NCI-H2081 (cell line): ENCODE data around the gene TOMM40.
A peak's percentile ranks its signal among the peaks of the same experiment; 100 is the strongest.
"Not testable (repeated sequence)": the region's sequence is repeated elsewhere in the genome, so short reads cannot be mapped to it uniquely, and the experiment has no call there.

Experiments used
- DNase-seq, 2 experiments: peaks; one replicate each; lab custom pipeline; 2025; lab: John Stamatoyannopoulos, UW

Gene TOMM40

DNA sequence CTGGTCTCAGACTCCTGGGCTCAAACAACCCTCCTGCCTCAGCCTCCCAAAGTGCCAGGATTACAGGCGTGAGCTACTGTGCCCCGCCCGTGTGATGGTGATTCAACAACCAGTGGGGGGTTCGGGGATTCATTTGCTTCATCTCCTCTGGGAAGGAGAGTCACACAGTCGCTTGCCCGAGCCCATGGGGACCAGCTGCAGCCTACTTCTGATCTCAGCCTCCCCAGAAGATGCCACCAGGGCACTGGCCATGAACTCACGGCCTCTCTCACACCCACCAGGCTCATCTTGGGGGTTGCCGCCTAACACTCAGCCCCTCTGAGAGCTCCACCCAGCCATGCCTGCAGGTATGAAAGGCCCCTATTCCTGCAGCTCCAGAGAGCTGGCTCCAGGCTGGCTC, 6.8 kb downstream of the TOMM40 start:
- DNase-seq, result no peak

DNA sequence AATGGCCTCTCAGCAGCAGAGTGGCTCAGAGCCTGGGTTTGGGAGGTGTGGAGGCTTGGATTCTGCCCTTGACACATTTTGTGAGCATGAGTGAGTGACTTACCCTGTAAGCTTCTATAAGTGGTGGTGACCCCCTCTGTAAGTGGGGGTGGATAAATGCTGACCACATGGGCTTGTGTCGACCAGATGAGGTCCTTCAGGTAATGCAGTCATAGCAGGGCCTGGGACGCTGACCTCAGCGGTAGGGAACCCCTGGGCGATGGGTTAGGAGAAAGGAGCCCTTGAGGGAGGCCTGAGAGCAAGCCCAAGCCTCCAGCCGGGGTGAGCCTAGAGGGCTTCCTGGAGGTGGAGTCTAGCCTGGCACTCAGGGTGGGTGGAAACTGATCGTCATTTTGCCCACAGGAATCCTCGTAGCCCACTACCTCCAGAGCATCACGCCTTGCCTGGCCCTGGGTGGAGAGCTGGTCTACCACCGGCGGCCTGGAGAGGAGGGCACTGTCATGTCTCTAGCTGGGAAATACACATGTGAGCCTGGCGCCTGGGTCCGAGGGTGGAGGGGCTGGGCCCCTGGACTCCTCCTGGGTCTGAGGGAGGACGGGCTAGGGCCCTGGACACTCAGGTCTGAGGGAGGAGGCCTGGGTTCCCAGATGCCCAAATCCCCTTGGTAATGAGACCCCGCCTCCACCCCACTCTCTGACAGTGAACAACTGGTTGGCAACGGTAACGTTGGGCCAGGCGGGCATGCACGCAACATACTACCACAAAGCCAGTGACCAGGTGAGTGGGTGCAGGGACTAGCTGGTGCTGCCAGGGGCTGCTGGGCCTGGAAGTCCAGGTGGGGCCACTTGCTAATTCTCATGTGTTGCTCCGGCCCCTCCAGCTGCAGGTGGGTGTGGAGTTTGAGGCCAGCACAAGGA, 9.5 kb downstream of the TOMM40 start:
- DNase-seq, result no peak

DNA sequence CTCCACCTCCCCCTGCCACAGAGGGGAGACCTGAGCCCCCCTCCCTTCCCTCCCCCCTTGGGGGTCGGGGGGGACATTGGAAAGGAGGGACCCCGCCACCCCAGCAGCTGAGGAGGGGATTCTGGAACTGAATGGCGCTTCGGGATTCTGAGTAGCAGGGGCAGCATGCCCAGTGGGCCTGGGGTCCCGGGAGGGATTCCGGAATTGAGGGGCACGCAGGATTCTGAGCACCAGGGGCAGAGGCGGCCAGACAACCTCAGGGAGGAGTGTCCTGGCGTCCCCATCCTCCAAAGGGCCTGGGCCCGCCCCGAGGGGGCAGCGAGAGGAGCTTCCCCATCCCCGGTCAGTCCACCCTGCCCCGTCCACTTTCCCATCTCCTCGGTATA, 12.2 kb downstream of the TOMM40 start:
- DNase-seq, result no peak

- peak; percentile 29 to 39 for DNase-seq
Observed at GRCh38 chr19:44903602-44904425, 12.8 kb downstream of the TOMM40 start.

- no peak for DNase-seq
Observed at GRCh38 chr19:44904426-44904994, 13.5 kb downstream of the TOMM40 start.

DNA sequence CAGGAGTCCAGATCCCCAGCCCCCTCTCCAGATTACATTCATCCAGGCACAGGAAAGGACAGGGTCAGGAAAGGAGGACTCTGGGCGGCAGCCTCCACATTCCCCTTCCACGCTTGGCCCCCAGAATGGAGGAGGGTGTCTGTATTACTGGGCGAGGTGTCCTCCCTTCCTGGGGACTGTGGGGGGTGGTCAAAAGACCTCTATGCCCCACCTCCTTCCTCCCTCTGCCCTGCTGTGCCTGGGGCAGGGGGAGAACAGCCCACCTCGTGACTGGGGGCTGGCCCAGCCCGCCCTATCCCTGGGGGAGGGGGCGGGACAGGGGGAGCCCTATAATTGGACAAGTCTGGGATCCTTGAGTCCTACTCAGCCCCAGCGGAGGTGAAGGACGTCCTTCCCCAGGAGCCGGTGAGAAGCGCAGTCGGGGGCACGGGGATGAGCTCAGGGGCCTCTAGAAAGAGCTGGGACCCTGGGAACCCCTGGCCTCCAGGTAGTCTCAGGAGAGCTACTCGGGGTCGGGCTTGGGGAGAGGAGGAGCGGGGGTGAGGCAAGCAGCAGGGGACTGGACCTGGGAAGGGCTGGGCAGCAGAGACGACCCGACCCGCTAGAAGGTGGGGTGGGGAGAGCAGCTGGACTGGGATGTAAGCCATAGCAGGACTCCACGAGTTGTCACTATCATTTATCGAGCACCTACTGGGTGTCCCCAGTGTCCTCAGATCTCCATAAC, 14.5 kb downstream of the TOMM40 start, which contains the start of gene APOE:
Gene APOE (plus strand): TSS at position 360 of the 724 bp plus-strand sequence. CDS start 829 bp downstream, outside the sequence.
- DNase-seq, result no peak

DNA sequence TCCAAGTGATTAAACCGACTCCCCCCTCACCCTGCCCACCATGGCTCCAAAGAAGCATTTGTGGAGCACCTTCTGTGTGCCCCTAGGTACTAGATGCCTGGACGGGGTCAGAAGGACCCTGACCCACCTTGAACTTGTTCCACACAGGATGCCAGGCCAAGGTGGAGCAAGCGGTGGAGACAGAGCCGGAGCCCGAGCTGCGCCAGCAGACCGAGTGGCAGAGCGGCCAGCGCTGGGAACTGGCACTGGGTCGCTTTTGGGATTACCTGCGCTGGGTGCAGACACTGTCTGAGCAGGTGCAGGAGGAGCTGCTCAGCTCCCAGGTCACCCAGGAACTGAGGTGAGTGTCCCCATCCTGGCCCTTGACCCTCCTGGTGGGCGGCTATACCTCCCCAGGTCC, 16.6 kb downstream of the TOMM40 start:
- DNase-seq, result no peak

DNA sequence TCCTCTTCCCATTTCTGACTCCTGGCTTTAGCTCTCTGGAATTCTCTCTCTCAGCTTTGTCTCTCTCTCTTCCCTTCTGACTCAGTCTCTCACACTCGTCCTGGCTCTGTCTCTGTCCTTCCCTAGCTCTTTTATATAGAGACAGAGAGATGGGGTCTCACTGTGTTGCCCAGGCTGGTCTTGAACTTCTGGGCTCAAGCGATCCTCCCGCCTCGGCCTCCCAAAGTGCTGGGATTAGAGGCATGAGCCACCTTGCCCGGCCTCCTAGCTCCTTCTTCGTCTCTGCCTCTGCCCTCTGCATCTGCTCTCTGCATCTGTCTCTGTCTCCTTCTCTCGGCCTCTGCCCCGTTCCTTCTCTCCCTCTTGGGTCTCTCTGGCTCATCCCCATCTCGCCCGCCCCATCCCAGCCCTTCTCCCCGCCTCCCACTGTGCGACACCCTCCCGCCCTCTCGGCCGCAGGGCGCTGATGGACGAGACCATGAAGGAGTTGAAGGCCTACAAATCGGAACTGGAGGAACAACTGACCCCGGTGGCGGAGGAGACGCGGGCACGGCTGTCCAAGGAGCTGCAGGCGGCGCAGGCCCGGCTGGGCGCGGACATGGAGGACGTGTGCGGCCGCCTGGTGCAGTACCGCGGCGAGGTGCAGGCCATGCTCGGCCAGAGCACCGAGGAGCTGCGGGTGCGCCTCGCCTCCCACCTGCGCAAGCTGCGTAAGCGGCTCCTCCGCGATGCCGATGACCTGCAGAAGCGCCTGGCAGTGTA, 17.2 kb downstream of the TOMM40 start:
- no peak for DNase-seq

- DNase-seq, result no peak
Observed at GRCh38 chr19:44908836-44909261, 17.8 kb downstream of the TOMM40 start.

GRCh38 chr19:44909775-44910174, 18.7 kb downstream of the TOMM40 start:
- DNase-seq, result no peak

DNA sequence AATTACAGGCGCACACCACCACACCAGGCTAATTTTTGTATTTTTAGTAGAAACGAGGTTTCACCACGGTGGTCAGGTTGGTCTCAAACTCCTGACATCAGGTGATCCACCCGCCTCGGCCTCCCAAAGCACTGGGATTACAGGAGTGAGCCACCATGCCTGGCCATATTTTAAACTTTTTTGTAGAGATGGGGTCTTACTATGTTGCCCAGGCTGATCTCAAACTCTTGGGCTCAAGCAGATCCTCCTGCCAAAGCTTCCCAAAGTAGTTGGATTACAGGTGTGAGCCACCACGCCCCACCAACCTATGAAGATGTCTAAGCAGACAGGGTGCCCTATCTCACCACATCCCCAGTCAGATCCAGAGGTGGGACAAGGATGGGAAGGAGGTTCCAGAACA, 20.8 kb downstream of the TOMM40 start:
- not testable (repeated sequence) for DNase-seq

DNA sequence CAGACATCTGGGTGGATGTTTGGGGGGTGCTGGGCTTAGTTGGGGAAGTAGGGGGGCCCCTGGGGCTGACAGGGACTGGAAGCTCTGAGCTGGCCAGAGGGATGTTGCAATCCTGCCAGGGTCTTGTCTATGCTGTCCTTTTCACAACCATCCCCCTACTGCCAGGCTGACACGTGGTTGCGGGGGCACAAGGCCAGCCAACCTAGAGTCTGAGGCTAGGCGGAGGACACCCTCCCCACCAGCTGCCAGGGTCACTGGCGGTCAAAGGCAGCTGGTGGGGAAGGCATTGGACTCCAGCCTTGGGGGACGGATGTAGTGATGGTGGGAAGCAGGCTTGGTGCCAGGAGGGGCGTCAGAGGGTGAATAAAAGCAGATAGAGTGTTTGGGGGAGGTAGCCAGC, 21.8 kb downstream of the TOMM40 start:
- no peak for DNase-seq

- not testable (repeated sequence) for DNase-seq
Observed at GRCh38 chr19:44913512-44914432, 22.7 kb downstream of the TOMM40 start.

DNA sequence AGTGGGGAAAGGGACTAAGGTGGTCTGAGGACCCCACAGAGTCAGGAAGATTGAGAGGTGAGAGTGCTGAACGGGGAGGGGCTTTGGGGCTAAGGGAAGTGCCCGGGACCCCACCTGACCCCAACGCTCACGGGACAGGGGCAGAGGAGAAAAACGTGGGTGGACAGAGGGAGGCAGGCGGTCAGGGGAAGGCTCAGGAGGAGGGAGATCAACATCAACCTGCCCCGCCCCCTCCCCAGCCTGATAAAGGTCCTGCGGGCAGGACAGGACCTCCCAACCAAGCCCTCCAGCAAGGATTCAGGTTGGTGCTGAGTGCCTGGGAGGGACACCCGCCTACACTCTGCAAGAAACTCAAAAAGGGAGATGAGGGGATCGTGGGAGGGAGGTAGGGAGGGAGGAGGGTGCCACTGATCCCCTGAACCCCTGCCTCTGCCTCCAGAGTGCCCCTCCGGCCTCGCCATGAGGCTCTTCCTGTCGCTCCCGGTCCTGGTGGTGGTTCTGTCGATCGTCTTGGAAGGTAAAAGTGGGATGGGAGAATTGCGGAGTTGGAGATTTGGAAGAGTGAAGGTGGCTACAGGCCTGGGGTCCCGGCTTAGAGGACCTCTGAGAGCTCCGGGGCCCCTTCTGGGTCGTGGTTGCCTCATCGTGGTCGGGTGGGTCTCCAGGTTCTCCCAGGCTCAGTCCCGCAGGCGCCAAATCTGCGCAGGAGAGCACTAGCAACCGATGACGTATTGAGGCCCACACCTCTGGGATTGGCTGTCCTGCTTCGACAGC, 23.6 kb downstream of the TOMM40 start, which contains the start of gene APOC1:
Gene APOC1 (plus strand): TSS at position 176 of the 774 bp plus-strand sequence. CDS start 284 bp downstream, at position 460.
- peak; percentile 80 to 88 for DNase-seq

DNA sequence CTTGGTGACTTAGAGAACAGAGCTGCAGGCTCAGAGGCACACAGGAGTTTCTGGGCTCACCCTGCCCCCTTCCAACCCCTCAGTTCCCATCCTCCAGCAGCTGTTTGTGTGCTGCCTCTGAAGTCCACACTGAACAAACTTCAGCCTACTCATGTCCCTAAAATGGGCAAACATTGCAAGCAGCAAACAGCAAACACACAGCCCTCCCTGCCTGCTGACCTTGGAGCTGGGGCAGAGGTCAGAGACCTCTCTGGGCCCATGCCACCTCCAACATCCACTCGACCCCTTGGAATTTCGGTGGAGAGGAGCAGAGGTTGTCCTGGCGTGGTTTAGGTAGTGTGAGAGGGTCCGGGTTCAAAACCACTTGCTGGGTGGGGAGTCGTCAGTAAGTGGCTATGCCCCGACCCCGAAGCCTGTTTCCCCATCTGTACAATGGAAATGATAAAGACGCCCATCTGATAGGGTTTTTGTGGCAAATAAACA, 33.2 kb downstream of the TOMM40 start:
- DNase-seq, result no peak

DNA sequence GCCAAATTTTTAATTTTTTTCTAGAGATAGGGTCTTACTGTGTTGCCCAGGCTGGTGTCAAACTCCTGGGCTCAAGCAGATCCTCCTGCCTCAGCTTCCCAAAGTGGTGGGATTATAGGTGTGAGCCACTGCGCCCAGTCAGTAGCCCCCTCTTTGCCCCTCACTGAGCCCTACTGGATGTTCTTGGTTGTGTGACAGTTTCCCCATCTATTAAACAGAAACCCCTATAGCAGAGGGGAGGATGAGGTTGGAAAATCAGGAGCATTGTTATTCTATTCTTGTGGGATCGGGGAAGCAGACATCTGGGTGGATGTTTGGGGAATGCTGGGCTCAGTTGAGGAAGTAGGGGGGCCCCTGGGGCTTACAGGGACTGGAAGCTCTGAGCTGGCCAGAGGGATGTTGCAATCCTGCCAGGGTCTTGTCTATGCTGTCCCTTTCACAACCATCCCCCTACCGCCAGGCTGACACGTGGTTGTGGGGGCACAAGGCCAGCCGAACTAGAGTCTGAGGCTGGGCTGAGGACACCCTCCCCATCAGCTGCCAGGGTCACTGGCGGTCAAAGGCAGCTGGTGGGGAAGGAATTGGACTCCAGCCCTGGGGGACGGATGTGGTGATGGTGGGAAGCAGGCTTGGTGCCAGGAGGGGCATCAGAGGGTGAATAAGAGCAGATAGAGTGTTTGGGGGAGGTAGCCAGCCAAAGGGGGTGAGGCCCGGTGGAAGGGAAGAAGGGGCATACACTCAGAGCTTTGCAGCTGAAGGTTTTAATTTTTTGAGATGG, 34.2 kb downstream of the TOMM40 start:
- DNase-seq, result no peak

DNA sequence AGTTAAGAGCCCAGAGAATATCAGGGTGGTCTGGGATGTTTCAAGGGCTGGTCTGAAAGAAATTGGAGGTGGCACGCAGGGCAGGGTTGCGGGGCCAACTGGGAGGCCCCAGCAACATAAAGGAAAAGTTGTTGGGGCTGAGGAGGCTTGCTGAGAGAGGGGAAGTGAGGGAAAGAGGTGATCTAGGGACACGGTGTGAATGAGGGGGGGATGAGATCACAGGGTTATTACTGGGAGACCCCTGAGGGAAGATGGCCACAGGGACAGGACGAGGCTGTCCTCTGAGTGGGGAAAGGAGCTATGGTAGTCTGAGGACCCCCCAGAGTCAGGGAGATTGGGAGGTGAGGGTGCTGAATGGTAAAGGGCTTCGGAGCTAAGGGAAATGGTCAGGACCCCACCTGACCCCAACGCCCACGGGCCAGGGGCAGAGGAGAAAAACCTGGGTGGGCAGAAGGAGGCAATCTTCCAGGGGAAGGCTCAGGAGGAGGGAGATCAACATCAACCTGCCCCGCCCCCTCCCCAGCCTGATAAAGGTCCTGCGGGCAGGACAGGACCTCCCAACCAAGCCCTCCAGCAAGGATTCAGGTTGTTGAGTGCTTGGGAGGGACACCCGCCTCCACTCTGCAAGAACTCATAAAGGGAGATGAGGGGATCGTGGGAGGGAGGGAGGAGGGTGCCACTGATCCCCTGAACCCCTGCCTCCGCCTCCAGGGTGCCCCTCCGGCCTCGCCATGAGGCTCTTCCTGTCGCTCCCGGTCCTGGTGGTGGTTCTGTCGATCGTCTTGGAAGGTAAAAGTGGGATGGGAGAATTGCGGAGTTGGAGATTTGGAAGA, 35.4 kb downstream of the TOMM40 start:
- DNase-seq, result not testable (repeated sequence)
